Ishikawa (cell line): ENCODE measurements around the gene PLXNA3.

ENCODE experiments used
- CEBPB ChIP-seq: IDR thresholded peaks from 2 replicates; pipeline ENCODE4 v1.6.1; 2012
- EGR1 ChIP-seq: IDR thresholded peaks from 2 replicates; pipeline ENCODE4 v1.6.1; 2012
- EP300 ChIP-seq: IDR thresholded peaks from 2 replicates; pipeline ENCODE4 v1.6.1; 2012; ENCODE audit warnings: borderline replicate concordance
- FOXM1 ChIP-seq: IDR thresholded peaks from 2 replicates; pipeline ENCODE4 v1.6.1; 2012; ENCODE audit warnings: low read depth, borderline replicate concordance
- TAF1 ChIP-seq: IDR thresholded peaks from 2 replicates; pipeline ENCODE4 v1.6.1; 2012; ENCODE audit warnings: low read depth, mild to moderate bottlenecking
- TF ChIP-seq, protein P1 (sequence below): IDR thresholded peaks from 2 replicates; pipeline ENCODE4 v1.6.1; 2012; ENCODE audit warnings: low read depth, mild to moderate bottlenecking

DNA sequence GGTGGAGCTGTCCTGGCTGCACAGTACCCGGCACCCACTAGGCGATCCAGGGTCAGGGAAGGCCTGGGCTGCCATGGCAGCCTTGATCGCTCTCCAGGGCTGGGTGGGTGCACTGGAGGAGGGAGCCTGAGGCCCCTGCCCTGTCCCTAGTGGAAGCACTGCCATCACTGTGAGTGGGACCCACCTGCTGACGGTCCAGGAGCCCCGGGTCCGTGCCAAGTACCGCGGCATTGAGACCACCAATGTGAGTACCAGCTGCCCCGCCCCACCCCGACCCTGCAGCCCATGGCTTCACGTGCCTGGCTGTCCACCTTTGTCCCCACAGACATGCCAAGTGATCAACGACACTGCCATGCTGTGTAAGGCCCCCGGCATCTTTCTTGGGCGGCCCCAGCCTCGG, 8.8 kb downstream of the PLXNA3 start:
- TF ChIP-seq EGR1 (no peak), TAF1 (no peak), EP300 (no peak), CEBPB (no peak), FOXM1 (no peak)
- TF ChIP-seq, protein P1, sequence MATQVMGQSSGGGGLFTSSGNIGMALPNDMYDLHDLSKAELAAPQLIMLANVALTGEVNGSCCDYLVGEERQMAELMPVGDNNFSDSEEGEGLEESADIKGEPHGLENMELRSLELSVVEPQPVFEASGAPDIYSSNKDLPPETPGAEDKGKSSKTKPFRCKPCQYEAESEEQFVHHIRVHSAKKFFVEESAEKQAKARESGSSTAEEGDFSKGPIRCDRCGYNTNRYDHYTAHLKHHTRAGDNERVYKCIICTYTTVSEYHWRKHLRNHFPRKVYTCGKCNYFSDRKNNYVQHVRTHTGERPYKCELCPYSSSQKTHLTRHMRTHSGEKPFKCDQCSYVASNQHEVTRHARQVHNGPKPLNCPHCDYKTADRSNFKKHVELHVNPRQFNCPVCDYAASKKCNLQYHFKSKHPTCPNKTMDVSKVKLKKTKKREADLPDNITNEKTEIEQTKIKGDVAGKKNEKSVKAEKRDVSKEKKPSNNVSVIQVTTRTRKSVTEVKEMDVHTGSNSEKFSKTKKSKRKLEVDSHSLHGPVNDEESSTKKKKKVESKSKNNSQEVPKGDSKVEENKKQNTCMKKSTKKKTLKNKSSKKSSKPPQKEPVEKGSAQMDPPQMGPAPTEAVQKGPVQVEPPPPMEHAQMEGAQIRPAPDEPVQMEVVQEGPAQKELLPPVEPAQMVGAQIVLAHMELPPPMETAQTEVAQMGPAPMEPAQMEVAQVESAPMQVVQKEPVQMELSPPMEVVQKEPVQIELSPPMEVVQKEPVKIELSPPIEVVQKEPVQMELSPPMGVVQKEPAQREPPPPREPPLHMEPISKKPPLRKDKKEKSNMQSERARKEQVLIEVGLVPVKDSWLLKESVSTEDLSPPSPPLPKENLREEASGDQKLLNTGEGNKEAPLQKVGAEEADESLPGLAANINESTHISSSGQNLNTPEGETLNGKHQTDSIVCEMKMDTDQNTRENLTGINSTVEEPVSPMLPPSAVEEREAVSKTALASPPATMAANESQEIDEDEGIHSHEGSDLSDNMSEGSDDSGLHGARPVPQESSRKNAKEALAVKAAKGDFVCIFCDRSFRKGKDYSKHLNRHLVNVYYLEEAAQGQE = no peak
